Gastrocnemius medialis (tissue), 4 donors: ENCODE data around the gene CFHR4. TPM values are rescaled to one million over a fixed set of nuclear protein-coding genes. Genes with fewer than 3 reads are reported as not detected.

Source experiments
- ATAC-seq, 2 donors: fragments of 150-250 bp; one replicate each; pipeline ENCODE4 v1.9.1; 2016
- DNase-seq, 2 donors: peaks; one replicate each; pipeline ENCODE4 v3.0.0-alpha.2; 2019
- H3K27ac ChIP-seq, 4 donors: fragments of 200-600 bp; sonication (generic); 1 replicate in 1 of 4; 2 replicates in 3 of 4; pipeline ENCODE4 v1.5.1; 2016 to 2018; ENCODE audit warnings: mild to moderate bottlenecking in 2 of 4, moderate library complexity in 1 of 4
- H3K27me3 ChIP-seq, 3 donors: fragments of 200-600 bp; sonication (generic) in 2 of 3; 1 replicate in 1 of 3; 2 replicates in 2 of 3; pipeline versions ENCODE4 v1.5.1 to v1.6.0; 2016 to 2019; ENCODE audit warnings: mild to moderate bottlenecking in 1 of 3, moderate library complexity in 1 of 3
- H3K36me3 ChIP-seq, 2 donors: fragments of 200-600 bp; sonication (generic) in 1 of 2; one replicate each; pipeline ENCODE4 v1.5.1; 2017 to 2018
- H3K4me1 ChIP-seq, 2 donors: fragments of 200-600 bp; sonication (generic) in 1 of 2; one replicate each; pipeline ENCODE4 v1.5.1; 2016 to 2017; ENCODE audit warnings: mild to moderate bottlenecking in 2 of 2
- H3K4me3 ChIP-seq, 4 donors: fragments of 200-600 bp; sonication (generic) in 3 of 4; 1 replicate in 1 of 4; 2 replicates in 3 of 4; pipeline ENCODE4 v1.5.1; 2016 to 2019; ENCODE audit warnings: mild to moderate bottlenecking in 2 of 4
- H3K9me3 ChIP-seq, 3 donors: fragments of 200-600 bp; sonication (generic) in 2 of 3; 1 replicate in 1 of 3; 2 replicates in 2 of 3; pipeline ENCODE4 v1.5.1; 2016 to 2019
- POLR2A ChIP-seq, 2 donors: fragments of 450-650 bp; IDR thresholded peaks; one replicate each; pipeline ENCODE4 v1.6.1; 2017; ENCODE audit warnings: antibody characterized with exemption in 2 of 2, mild to moderate bottlenecking in 2 of 2, moderate library complexity in 2 of 2
- in situ Hi-C, 4 donors: fragments of 200-750 bp; cut with MboI; loops; one replicate each; pipeline versions ENCODE4 v1.15.0 to v1.8.0; 2017; ENCODE audit warnings: low sequenced_read_pairs in 4 of 4
- intact Hi-C: fragments of 100-400 bp; cut with DNase I; formaldehyde crosslinking; loops from one replicate; pipeline ENCODE4 v1.15.1; 2023; ENCODE audit warnings: low total_unique reads
- total RNA-seq, 4 donors: library from RNA; depleted of rRNA; stranded (reverse); fragments of >200 nt; gene quantifications; one replicate each; pipeline versions ENCODE4 v1.1.0 to v1.2.3, GENCODE V29; 2016
- TF ChIP-seq, protein P1 (sequence below), 5 experiments: fragments of 450-650 bp in 3 of 5; fragments of 200-600 bp in 2 of 5; sonication (generic) in 2 of 5; IDR thresholded peaks in 4 of 5; conservative IDR thresholded peaks in 1 of 5; 1 replicate in 4 of 5; 2 replicates in 1 of 5; pipeline ENCODE4 v1.5.1; 2016 to 2019; ENCODE audit warnings: antibody characterized with exemption in 5 of 5, mild to moderate bottlenecking in 3 of 5, moderate library complexity in 3 of 5

Gene CFHR4
- total RNA-seq, 4 donors from 2014 or later: 0.20 TPM; not detected in 3

DNA sequence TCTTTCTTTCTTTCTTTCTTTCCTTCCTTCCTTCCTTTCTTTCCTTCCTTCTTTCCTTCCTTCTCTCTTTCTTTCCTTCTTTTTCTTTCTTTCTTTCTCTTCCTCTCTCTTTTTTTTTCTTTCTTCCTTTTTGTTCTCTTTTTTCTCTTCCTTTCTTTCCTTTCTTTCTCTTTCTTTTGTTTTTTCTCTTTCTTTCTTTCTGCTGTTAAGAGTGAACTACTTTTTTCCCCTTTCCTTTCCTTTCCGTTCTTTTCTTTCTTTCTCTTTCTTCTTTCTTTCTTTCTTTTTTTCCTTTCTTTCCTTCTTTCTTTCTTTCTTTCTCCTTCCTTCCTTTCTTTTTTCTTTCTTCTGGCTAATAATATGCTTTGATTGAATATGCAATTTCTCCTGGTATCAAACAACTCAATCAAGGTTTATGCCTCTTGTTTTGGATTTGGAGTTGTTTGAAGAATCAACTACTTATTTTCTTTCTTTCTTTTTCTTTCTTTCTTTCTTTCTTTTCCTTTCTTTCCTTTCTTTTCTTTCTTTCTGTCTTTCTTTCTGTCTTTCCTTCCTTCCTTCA lies 27.4 kb upstream of the CFHR4 start:
- no peak for DNase-seq
- intact Hi-C loops: no loop called here

DNA sequence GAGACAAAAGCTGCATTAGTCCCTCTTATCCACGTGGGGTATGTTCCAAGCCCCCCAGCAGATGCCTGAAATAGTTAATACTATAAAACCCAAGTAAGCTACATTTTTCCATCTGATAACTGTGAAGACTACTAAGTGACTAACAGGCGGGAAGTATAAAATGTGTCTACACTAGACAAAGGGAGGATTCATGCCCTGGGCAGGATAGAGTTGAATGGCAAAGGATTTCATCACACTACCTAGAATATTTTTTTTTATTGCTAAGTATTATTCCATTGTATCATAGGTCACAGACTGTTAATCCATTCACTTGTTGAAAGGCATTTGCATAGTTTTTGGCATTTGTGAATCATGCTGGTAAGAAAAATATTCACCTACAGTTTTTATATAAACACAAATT lies 26.4 kb upstream of the CFHR4 start:
- H3K9me3 ChIP-seq: no peaks in the 10 kb centered on the region
- in situ Hi-C loops: no loop called here
- DNase-seq (no peak), ATAC-seq (no peak)
- intact Hi-C loops: no loop called here
- H3K27me3 ChIP-seq: no peaks in the 10 kb centered on the region
- H3K4me1 ChIP-seq: no peaks in the 10 kb centered on the region
- no peak overlapping the region for H3K27ac ChIP-seq
- no peaks in the 10 kb centered on the region for H3K36me3 ChIP-seq
- H3K4me3 ChIP-seq: no peak overlapping the region
- TF ChIP-seq, protein P1, sequence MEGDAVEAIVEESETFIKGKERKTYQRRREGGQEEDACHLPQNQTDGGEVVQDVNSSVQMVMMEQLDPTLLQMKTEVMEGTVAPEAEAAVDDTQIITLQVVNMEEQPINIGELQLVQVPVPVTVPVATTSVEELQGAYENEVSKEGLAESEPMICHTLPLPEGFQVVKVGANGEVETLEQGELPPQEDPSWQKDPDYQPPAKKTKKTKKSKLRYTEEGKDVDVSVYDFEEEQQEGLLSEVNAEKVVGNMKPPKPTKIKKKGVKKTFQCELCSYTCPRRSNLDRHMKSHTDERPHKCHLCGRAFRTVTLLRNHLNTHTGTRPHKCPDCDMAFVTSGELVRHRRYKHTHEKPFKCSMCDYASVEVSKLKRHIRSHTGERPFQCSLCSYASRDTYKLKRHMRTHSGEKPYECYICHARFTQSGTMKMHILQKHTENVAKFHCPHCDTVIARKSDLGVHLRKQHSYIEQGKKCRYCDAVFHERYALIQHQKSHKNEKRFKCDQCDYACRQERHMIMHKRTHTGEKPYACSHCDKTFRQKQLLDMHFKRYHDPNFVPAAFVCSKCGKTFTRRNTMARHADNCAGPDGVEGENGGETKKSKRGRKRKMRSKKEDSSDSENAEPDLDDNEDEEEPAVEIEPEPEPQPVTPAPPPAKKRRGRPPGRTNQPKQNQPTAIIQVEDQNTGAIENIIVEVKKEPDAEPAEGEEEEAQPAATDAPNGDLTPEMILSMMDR (IDR thresholded peaks at IDR 0.05 in 4 of 5, conservative IDR thresholded peaks at IDR 0.05 in 1 of 5): no peak
- no peak for TF ChIP-seq POLR2A (IDR thresholded peaks at IDR 0.05)

More for the DNA sequence above, 27.4 kb upstream of the CFHR4 start:
- Histone ChIP-seq H3K27ac (no peak overlapping the region), H3K36me3 (no peaks in the 10 kb centered on the region), H3K4me3 (no peak overlapping the region), H3K4me1 (no peaks in the 10 kb centered on the region), H3K27me3 (no peaks in the 10 kb centered on the region), H3K9me3 (no peaks in the 10 kb centered on the region)
- in situ Hi-C loops: no loop called here
- TF ChIP-seq, protein P1 (IDR thresholded peaks at IDR 0.05 in 4 of 5, conservative IDR thresholded peaks at IDR 0.05 in 1 of 5): no peak
- no peak for TF ChIP-seq POLR2A (IDR thresholded peaks at IDR 0.05)
- ATAC-seq: no peak

DNA sequence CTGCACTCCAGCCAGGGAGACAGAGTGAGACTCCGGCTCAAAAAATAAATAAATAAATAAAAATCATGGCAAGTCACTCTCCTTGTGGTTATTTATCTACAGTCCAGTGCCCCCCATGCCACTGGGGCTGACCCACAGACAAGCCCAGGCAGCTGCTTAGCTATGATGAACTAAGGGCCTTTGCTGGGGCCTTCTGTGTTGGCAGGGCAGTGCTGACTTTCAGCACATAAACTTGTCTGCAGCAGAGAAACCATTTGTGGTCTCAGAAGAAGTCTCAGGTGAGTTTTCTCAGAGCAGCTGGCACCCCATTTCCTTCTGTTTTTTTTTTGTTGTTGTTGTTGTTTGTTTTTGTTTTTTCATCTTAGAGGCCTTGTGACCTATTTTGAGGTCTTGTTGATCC lies 20.9 kb upstream of the CFHR4 start:
- no peak overlapping the region for H3K4me3 ChIP-seq
- no peaks in the 10 kb centered on the region for H3K36me3 ChIP-seq
- in situ Hi-C loops (no loop called here), intact Hi-C loops (no loop called here)
- H3K9me3 ChIP-seq: no peaks in the 10 kb centered on the region
- no peak for DNase-seq
- TF ChIP-seq, protein P1 (IDR thresholded peaks at IDR 0.05 in 4 of 5, conservative IDR thresholded peaks at IDR 0.05 in 1 of 5): no peak
- no peak for TF ChIP-seq POLR2A (IDR thresholded peaks at IDR 0.05)
- no peak for ATAC-seq
- no peaks in the 10 kb centered on the region for H3K4me1 ChIP-seq
- H3K27ac ChIP-seq: no peak overlapping the region
- H3K27me3 ChIP-seq: no peaks in the 10 kb centered on the region

DNA sequence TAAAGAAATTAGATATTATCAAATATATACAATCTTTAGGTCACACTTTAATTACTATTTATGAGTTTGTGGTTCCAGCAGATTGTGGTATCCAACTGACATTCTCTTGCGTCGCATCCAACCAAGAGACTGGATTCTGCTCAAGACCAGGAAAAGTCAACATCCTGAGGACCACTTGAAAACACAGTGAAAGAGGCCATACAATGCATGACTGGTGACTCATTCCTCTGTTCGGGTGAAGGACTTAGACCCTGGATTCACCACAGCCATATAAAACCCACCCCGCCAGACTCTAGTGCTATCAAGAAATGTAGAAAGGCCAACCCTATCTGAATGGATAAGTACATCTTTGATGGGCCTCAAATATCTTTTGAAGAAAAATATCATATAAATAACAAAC lies 14.5 kb upstream of the CFHR4 start:
- no peak for DNase-seq
- in situ Hi-C loops (no loop called here), intact Hi-C loops (no loop called here)
- H3K27me3 ChIP-seq: no peaks in the 10 kb centered on the region
- H3K36me3 ChIP-seq: no peaks in the 10 kb centered on the region
- no peak overlapping the region for H3K27ac ChIP-seq
- no peak for TF ChIP-seq POLR2A (IDR thresholded peaks at IDR 0.05)
- TF ChIP-seq, protein P1 (IDR thresholded peaks at IDR 0.05 in 4 of 5, conservative IDR thresholded peaks at IDR 0.05 in 1 of 5): no peak
- no peaks in the 10 kb centered on the region for H3K9me3 ChIP-seq
- ATAC-seq: no peak
- H3K4me1 ChIP-seq: no peaks in the 10 kb centered on the region
- H3K4me3 ChIP-seq: no peak overlapping the region

DNA sequence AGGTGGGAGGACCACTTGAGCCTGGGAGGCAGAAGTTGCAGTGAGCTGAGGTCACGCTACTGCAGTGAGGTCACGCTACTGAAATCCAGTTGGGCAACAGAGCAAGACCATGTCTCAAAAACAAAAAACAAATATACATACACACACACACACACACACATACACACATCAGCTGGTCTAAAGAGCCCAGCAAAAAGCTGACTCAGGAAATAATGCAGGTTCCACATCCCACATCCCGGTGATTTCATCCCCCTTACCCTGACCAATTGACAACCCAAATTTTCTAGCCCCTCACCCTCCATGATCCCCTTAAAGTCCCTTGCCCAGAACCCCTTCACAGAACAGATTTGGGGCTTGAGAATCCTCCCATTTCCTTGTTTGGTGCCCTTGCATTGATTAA lies 11.9 kb upstream of the CFHR4 start:
- Histone ChIP-seq H3K9me3 (no peaks in the 10 kb centered on the region), H3K36me3 (no peaks in the 10 kb centered on the region), H3K4me1 (no peaks in the 10 kb centered on the region), H3K27me3 (no peaks in the 10 kb centered on the region), H3K4me3 (no peak overlapping the region), H3K27ac (no peak overlapping the region)
- TF ChIP-seq, protein P1 (IDR thresholded peaks at IDR 0.05 in 4 of 5, conservative IDR thresholded peaks at IDR 0.05 in 1 of 5): no peak
- in situ Hi-C loops: no loop called here
- intact Hi-C loops: no loop called here
- ATAC-seq (no peak), DNase-seq (no peak)
